HG03378 (cell line): ENCODE results near the gene CYP4V2.
A peak's percentile ranks its signal among the peaks of the same experiment; 100 is the strongest.

Experiments
- ATAC-seq: cut with Tn5 transposase; IDR thresholded peaks from one replicate; pipeline ENCODE4 v1.9.1; 2021; ENCODE audit warnings: mild to moderate bottlenecking, moderate library complexity; ENCODE audit not compliant: unreplicated experiment

Gene CYP4V2

GRCh38 chr4:186188107-186188506, 3.3 kb upstream of the CYP4V2 start:
- ATAC-seq = no peak

GRCh38 chr4:186189656-186190055, 1.7 kb upstream of the CYP4V2 start:
- no peak for ATAC-seq

- peak; percentile 29 for ATAC-seq
Observed at GRCh38 chr4:186190581-186191199, 677 bp upstream of the CYP4V2 start.

GRCh38 chr4:186192066-186192612, 772 bp downstream of the CYP4V2 start:
- peak; percentile 10 for ATAC-seq

- no peak for ATAC-seq
Observed at GRCh38 chr4:186193851-186194250, 2.5 kb downstream of the CYP4V2 start.

- no peak for ATAC-seq
Observed at GRCh38 chr4:186196063-186196462, 4.7 kb downstream of the CYP4V2 start.

GRCh38 chr4:186200516-186200915, 9.1 kb downstream of the CYP4V2 start:
- ATAC-seq = no peak

- ATAC-seq = no peak
Observed at GRCh38 chr4:186201010-186201409, 9.6 kb downstream of the CYP4V2 start.

- ATAC-seq = peak; percentile 96
Observed at GRCh38 chr4:186201535-186202230, 10.3 kb downstream of the CYP4V2 start.

GRCh38 chr4:186202490-186203140, 11.2 kb downstream of the CYP4V2 start:
- no peak for ATAC-seq

- ATAC-seq = no peak
Observed at GRCh38 chr4:186203406-186203805, 12.0 kb downstream of the CYP4V2 start.

- peak; percentile 43 for ATAC-seq
Observed at GRCh38 chr4:186204103-186204559, 12.8 kb downstream of the CYP4V2 start.

GRCh38 chr4:186204686-186205085, 13.3 kb downstream of the CYP4V2 start:
- no peak for ATAC-seq

- ATAC-seq = no peak
Observed at GRCh38 chr4:186205156-186205555, 13.8 kb downstream of the CYP4V2 start.

- ATAC-seq = no peak
Observed at GRCh38 chr4:186216465-186217024, 25.2 kb downstream of the CYP4V2 start.

- no peak for ATAC-seq
Observed at GRCh38 chr4:186217733-186218293, 26.4 kb downstream of the CYP4V2 start.

- no peak for ATAC-seq
Observed at GRCh38 chr4:186221624-186222023, 30.3 kb downstream of the CYP4V2 start.

GRCh38 chr4:186225848-186226247, 34.5 kb downstream of the CYP4V2 start:
- no peak for ATAC-seq

GRCh38 chr4:186226521-186227189, 35.3 kb downstream of the CYP4V2 start:
- no peak for ATAC-seq

GRCh38 chr4:186227221-186227620, 35.9 kb downstream of the CYP4V2 start, which contains the start of gene KLKB1:
Gene KLKB1 (plus strand): TSS chr4:186227507. CDS start chr4:186228196, 689 bp downstream.
- ATAC-seq = no peak
